KMS-11 (cell line): ENCODE measurements around the gene CRTAC1.

Source experiments
- H2AFZ ChIP-seq: fragments of 200-600 bp; sonication (generic); 2 replicates; pipeline ENCODE4 v1.6.1; 2016; ENCODE audit warnings: antibody characterized with exemption, mixed run types, low read depth
- H3K27ac ChIP-seq: fragments of 200-600 bp; sonication (generic); 2 replicates; pipeline ENCODE4 v1.6.1; 2016; ENCODE audit warnings: mild to moderate bottlenecking, mixed run types
- H3K27me3 ChIP-seq: fragments of 200-600 bp; sonication (generic); 2 replicates; pipeline ENCODE4 v1.6.1; 2017; ENCODE audit warnings: mild to moderate bottlenecking, low read depth, mixed run types, moderate library complexity; ENCODE audit not compliant: insufficient read depth
- H3K36me3 ChIP-seq: fragments of 200-600 bp; sonication (generic); 2 replicates; pipeline ENCODE4 v1.6.1; 2017; ENCODE audit warnings: mild to moderate bottlenecking, mixed run types; ENCODE audit not compliant: insufficient read depth
- H3K4me1 ChIP-seq: fragments of 200-600 bp; sonication (generic); 2 replicates; pipeline ENCODE4 v1.6.1; 2016; ENCODE audit warnings: mild to moderate bottlenecking, low read depth, mixed run types; ENCODE audit not compliant: poor library complexity, severe bottlenecking
- H3K4me2 ChIP-seq: fragments of 200-600 bp; sonication (generic); 2 replicates; pipeline ENCODE4 v1.7.0; 2016; ENCODE audit warnings: mild to moderate bottlenecking, mixed run types
- H3K4me3 ChIP-seq: fragments of 200-600 bp; sonication (generic); IDR thresholded peaks from 2 replicates; pipeline ENCODE4 v1.6.1; 2017; ENCODE audit warnings: low read depth, low read length, mixed read lengths; ENCODE audit not compliant: insufficient read depth
- H3K79me2 ChIP-seq: fragments of 200-600 bp; sonication (generic); 2 replicates; pipeline ENCODE4 v1.6.1; 2016; ENCODE audit warnings: low read depth, mixed run types; ENCODE audit not compliant: insufficient read depth
- H3K9ac ChIP-seq: fragments of 200-600 bp; sonication (generic); 2 replicates; pipeline ENCODE4 v1.6.1; 2016; ENCODE audit warnings: mild to moderate bottlenecking, mixed run types
- H4K20me1 ChIP-seq: fragments of 200-600 bp; sonication (generic); 2 replicates; pipeline ENCODE4 v1.6.1; 2016; ENCODE audit warnings: mild to moderate bottlenecking, mixed run types; ENCODE audit not compliant: insufficient read depth
- CTCF ChIP-seq: fragments of 200-600 bp; sonication (generic); conservative IDR thresholded peaks from 2 replicates; pipeline ENCODE4 v1.6.1; 2017; ENCODE audit warnings: low read depth, mild to moderate bottlenecking, antibody characterized with exemption, low read length, moderate library complexity, mixed read lengths

The CRTAC1 gene

GRCh38 chr10:97838091-97838490 is 192.3 kb downstream of the CRTAC1 start:
- Histone ChIP-seq H3K27me3 (no peaks in the 10 kb centered on the region), H3K9ac (no peak overlapping the region), H3K4me3 (no peak overlapping the region), H4K20me1 (no peaks in the 10 kb centered on the region), H3K79me2 (no peaks in the 10 kb centered on the region), H3K4me2 (no peak overlapping the region), H3K4me1 (no peaks in the 10 kb centered on the region), H2AFZ (no peak overlapping the region), H3K27ac (no peak overlapping the region), H3K36me3 (no peaks in the 10 kb centered on the region)
- TF ChIP-seq CTCF, result no peak

- Histone ChIP-seq H4K20me1 (no peaks in the 10 kb centered on the region), H3K4me3 (no peak overlapping the region), H3K79me2 (no peaks in the 10 kb centered on the region), H3K36me3 (no peaks in the 10 kb centered on the region), H3K27ac (no peak overlapping the region), H3K27me3 (no peaks in the 10 kb centered on the region), H3K4me2 (no peak overlapping the region), H3K4me1 (no peaks in the 10 kb centered on the region), H3K9ac (no peak overlapping the region), H2AFZ (no peak overlapping the region)
- no peak for TF ChIP-seq CTCF
Observed at GRCh38 chr10:97836446-97836845, 194.0 kb downstream of the CRTAC1 start.

GRCh38 chr10:97831259-97831658 is 199.2 kb downstream of the CRTAC1 start:
- Histone ChIP-seq H3K4me2 (no peak overlapping the region), H2AFZ (no peak overlapping the region), H3K27ac (no peak overlapping the region), H3K27me3 (no peaks in the 10 kb centered on the region), H3K4me3 (no peak overlapping the region), H3K36me3 (no peaks in the 10 kb centered on the region), H3K9ac (no peak overlapping the region), H4K20me1 (no peaks in the 10 kb centered on the region), H3K4me1 (no peaks in the 10 kb centered on the region), H3K79me2 (no peaks in the 10 kb centered on the region)
- TF ChIP-seq CTCF, result no peak

GRCh38 chr10:97830064-97830463 is 200.4 kb downstream of the CRTAC1 start:
- H3K79me2 ChIP-seq, result no peaks in the 10 kb centered on the region

More at GRCh38 chr10:97830064-97830463, 200.4 kb downstream of the CRTAC1 start:
- Histone ChIP-seq H2AFZ (no peak overlapping the region), H3K36me3 (no peaks in the 10 kb centered on the region), H3K27me3 (no peaks in the 10 kb centered on the region), H3K9ac (no peak overlapping the region), H3K4me2 (no peak overlapping the region), H4K20me1 (no peaks in the 10 kb centered on the region), H3K27ac (no peak overlapping the region), H3K4me1 (no peaks in the 10 kb centered on the region), H3K4me3 (no peak overlapping the region)
- TF ChIP-seq CTCF, result no peak
